GM12892 (cell line): ENCODE measurements around the gene CTDSP1.

Experiments
- POLR2A ChIP-seq: IDR thresholded peaks from 2 replicates; pipeline ENCODE4 v1.6.1; 2011; ENCODE audit warnings: low read depth, low read length, control low read depth
- POLR2AphosphoS5 ChIP-seq: IDR thresholded peaks from 2 replicates; pipeline ENCODE4 v1.6.1; 2011; ENCODE audit warnings: low read depth, low read length, control low read depth
- TAF1 ChIP-seq: IDR thresholded peaks from 2 replicates; pipeline ENCODE4 v1.6.1; 2011; ENCODE audit warnings: low read depth, mild to moderate bottlenecking, control low read depth, low read length, borderline replicate concordance

- no peak for TF ChIP-seq POLR2A
- no peak for TF ChIP-seq POLR2AphosphoS5
- TF ChIP-seq TAF1: no peak
Measured at GRCh38 chr2:218381916-218382366, 17.7 kb upstream of the CTDSP1 start, which contains the start of gene SLC11A1.
